ENCODE data around the gene S100A9.
A peak's percentile ranks its signal among the peaks of the same experiment; 100 is the strongest.
"Not testable (repeated sequence)": the region's sequence is repeated elsewhere in the genome, so short reads cannot be mapped to it uniquely, and the experiment has no call there.

The S100A9 gene

DNA sequence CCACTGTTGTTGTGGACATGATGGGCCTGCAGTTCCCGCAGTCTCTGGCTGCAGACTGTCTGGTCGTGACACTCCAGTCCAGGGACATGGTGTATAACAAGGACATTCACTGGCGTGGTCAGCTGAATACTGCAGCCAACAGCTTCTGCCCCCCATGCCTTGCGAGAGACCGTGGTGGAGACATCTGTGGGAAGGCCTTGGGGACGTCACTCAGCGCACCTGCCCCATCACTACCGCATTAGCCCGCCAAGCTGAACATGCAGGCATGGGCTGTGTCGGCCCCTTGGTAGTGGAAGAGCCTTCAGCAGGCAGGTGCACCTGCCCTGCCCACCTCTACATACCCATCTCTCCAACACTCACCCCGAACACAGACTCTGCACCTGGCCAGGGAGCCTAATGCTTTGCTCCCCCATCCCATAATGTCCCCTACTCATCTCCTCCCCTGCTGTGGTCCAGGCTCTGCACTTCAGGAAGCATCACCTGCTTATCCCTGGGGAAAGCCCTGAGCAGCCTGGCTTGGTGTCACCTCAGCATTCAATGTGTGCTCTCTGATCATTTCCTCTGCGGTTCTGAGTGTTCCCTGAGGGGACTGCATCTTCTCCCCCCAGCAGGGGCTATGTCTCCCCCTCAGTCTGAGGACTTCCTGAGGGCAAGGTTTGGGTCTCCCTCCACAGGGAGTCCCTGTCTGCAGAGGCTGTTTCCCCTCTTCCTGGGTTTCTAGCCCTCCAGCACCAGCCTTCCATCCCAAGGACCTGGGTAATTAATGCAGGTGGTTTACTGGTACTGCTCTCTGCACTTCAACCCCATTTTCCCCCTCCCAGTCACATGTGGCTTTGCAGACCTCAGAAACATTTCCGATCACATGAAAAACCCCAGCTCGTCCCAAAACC is 12.2 kb upstream of the S100A9 start:
- DNase-seq, result no peak

DNA sequence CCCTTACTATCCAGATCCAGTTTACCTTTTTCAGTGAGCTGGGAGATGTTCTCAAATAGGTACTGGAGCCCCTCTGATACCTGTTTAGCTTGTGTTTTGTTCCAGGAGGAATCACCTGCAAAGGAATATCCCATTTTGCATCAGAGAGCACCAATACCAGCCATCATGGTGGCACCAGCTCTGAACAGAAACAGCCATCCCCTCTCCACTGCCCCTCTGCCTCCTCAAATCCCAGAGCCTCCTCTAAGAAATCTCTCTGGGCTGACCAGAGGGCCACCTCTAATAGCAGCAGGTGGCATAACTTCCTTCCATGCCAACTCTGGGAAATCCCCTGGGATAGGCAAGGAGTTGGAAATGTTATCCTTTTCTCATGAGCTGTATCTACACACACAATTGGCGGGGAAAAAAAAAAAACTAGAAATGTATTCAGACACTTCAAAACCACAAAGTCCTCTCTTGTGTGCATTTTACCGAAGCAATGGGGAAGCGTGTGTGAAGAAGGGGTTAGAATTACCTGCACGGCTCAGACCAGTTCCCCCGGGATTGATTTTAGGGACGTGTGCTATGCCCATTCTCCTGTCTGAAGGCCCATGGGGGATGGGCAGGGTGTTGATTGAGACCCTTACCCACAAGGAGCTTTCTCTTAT is 11.5 kb upstream of the S100A9 start:
- no peak for DNase-seq

DNA sequence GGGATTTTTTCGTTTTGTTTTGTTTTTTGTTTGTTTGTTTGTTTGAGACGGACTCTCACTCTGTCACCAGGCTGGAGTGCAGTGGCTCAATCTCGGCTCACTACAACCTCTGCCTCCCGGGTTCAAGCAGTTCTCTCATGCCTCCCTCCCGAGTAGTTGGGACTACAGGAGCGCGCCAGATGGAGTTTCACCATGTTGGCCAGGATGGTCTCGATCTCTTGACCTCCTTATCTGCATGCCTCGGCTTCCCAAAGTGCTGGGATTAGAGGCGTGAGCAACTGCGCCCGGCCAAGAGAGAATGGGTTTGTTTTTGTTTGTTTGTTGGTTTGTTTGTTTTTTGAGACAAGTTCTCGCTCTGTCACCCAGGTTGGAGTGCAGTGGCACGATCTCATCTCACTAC is 10.6 kb upstream of the S100A9 start:
- not testable (repeated sequence) for DNase-seq

DNA sequence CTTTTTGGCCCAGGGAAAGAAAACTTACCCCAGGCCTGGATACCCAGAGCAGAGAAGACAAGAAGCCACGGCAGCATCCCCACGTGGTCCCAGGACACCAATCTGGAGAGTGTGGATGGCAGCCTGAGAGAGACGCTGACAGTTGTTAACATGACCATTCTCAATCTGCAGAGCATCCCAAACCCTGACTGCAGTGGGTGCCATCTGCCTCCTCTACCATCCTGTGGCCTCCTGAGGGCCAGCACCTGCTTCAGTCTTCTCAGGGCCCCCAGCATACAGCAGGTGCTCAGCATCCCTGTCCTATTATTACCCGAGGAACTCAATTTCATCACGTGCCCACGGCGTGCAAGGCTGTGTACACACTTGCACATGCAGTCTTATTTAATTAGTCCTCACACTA is 9.8 kb upstream of the S100A9 start:
- no peak for DNase-seq

DNA sequence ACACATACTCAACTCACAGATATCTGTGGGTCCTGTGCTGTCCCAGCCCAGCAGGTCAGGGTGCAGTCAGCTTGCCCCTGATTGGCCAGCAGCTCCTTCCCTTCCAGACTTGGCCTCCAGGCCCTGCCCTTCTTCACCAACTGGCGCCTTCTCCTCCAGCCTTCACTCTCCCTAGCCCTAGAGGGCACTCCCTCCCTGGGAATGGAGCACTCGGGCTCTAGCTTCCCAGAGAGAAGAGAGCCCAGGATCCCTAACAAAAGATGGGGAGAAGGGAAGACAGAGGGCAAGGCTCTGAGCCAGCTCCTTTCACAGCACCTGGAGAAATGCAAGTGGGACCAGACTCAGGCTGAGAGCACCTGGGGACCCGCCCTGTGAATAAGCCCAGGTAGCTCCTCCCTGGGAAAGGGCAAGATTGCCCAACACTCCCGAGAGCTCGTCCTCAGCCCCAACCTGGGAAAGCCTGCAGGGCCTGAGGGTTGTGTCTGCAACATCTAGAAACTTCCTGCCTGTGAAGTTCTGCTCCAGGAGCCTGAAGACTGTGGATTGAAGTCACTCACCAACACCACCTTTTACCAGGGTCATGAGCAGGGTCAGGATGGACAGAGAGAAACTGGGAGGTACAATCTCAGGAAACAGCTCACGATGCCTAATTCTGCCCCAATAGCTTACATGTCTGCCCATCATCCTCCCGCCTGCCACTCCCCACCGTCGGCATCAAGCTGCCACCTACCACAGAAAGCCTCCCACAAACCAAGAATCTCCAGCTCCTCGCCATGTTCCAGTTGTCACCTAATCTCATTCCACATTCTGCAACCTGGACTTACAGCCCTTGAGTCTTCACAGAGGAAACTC is 8.9 kb upstream of the S100A9 start, which contains the start of gene PGLYRP4:
TSS of gene PGLYRP4 (minus strand) at position 331 of the 852 bp plus-strand sequence. CDS start 909 bp downstream, outside the sequence.
- no peak for DNase-seq

DNA sequence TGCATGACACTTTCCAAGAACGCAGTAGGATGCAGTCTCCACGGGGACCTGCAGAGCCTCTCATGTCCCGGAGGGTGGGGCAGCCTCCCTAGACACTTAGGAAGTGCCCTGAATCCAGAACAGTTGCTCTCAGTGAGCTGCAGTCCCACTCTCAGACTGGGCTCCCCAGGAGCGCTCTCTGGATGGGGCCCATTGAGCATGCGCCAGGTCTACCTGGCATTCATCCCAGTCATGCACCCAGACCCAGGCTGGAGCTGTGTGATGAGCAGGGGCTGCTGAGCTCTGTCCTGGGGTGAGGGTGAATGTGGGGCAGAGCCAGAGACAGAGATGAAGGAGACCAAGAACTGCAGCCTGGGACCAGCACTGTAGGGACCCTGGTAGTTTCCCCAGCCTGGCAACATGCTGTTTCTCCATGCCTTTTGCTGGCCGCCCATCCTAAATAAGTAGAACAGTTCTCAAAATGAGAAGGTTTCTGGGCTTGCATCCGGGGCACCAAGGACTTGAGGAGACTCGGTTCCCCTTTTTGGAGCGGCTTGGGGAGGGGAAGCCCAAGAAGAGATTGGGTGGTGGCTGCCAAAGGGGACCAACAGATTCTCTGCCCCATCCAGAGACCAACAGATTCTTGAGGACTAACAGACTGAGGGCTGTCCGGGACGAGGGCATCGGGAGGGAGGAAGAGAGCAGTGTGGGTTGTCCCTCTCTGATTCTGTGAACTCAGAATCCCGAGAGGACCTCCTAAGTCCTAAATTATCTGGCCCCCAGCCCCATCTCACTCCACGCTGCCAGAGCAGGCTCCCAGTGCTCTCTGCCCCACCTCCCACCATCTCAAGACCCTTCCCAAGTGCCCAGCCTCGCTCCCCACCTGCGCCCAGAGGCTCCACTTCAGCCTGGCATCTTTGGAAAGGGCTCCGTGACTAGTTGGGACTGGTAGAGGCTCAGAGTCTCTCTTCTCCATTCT is 8.0 kb upstream of the S100A9 start:
- no peak for DNase-seq

DNA sequence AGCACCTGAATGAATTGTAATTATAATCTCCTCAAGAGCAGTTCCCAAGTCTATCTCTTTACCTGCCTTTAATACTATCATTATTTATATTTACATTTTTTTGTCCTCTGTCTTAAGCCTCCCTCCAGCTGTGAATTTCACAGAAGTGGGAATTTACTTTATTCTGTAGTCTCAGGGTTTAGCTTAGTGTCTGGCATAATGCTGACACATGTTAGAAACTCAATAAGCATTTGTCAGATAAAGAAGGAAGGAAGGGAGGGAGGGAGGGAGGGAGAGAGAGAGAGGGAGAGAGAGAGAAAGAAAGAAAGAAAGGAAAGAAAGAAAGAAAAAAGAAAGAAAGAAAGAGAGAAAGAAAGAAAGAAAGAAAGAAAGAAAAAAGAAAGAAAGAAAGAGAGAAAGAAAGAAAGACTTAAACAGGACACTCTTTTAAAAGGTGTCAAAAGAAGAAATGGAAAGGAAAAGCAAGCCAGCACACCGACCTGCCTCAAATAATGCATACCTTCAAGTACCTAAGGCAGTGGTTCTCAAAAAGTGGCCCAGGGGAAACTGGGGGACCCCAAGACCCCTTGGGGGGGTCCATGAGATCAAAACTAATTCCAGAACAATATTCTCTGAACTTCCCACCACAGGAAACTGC is 7.2 kb upstream of the S100A9 start:
- DNase-seq, result no peak

DNA sequence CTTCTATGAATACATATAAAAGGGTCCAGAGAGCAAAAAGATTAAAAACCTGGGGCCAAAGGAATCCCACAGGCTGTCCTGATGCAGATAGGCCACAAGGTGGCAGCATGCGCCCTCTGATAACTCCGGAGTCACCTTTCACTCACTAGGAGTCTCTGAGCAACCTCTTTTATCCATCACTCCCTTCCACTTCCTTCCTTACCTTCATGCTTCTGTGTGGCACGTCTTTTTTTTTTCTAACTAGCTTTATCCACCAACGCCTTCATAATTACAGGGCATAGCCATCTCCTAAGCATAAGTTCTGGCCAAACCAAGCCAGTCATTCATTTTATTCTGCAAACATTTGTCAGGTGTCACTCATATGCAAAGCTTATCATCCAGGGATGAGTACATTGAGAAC is 5.1 kb upstream of the S100A9 start:
- peak; percentile 78 for DNase-seq

DNA sequence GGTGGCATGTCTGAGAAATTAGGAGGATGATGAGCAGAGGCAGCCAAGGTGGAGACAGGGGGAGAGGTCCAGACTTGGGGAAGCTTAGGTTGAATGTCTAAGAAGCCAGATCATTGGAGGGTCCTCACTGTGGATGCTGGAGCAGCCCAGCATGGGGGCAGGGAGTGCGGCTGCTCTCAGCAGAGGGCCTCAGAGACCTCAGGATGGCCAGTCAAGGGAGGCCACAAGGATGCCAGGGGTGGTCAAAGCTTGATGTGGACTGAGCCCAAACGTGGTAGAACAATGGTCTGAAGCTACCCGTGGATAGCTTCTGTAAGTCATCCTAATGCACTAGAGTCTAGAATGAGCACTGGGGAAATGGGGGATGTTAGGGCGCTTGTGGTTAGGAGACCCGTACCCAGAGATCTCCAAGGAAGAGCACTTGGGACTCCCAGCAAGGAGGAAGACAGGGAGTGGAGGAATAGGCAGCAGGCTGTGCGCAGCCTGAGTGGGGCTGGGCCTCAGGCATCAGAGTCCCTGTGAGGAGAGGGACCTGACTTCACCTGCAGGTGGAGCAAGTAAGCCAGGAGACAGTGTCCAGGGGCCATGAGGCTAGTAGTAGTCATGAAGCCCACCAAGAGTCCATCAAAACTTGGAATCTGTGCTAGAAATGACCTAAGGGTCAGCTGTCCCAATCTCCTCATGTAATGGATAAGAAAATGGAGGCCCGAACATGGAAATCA is 4.3 kb upstream of the S100A9 start:
- DNase-seq, result no peak

DNA sequence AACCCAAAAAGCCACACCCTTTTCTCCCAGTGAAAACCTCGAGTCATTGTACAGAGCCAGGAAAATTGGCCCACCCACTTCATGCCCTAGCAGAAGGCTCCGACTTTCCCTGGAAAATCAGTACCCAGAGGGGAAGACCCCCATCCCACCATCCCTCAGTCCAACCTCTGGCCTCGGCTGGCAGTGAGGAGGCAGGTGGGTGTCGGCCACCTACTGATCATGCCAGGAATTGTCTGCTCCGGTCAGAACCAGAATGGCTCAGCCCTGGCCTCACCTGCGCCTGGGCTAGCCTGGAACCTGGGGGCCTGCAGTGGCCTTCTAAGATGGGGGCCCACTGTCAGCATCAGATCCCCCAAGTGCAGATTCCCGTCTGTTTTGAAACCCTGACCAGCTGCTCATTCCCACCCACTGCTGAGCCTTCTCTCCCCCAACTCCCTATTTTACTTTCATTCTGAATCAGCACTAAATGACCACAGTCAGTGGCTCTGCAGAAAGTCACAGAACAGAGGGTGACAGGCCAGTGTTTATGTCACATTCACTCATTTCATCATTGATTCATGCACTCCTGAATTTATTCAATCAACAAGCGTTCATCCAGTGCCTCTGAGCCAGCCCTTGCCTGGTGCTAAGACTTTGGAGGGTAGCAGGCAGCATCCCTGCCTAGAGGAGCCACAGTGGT is 3.0 kb upstream of the S100A9 start:
- no peak for DNase-seq

DNA sequence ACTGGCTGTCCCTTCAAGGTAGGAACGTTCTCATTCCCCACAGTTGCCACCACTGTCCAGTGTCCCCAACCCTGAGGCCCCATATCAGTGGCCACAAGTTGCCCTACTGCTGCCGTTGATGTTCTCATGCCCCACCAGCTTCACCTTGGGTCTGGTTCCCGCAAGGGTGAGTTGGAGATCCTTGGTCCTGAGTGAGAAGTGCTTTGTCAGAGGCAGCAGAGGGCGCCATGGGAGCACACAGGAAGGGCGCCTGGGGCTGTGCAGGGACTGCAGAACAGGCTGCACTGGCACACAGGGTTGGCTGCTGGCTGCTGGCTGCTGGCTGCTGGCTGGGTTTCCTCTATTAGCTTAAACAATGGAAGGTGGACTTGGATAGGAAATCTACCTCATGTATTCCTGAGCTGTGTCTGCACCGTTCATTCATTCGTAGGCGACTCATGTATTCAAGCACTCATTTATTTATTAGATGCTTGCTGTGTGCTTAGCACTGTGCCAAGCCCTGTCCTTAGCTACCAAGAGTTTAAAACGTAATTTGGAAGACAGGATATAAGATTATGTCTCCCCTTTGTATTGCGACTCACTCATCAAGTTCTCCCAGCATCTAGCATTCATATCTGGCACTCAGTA is 2.1 kb upstream of the S100A9 start:
- DNase-seq, result no peak

DNA sequence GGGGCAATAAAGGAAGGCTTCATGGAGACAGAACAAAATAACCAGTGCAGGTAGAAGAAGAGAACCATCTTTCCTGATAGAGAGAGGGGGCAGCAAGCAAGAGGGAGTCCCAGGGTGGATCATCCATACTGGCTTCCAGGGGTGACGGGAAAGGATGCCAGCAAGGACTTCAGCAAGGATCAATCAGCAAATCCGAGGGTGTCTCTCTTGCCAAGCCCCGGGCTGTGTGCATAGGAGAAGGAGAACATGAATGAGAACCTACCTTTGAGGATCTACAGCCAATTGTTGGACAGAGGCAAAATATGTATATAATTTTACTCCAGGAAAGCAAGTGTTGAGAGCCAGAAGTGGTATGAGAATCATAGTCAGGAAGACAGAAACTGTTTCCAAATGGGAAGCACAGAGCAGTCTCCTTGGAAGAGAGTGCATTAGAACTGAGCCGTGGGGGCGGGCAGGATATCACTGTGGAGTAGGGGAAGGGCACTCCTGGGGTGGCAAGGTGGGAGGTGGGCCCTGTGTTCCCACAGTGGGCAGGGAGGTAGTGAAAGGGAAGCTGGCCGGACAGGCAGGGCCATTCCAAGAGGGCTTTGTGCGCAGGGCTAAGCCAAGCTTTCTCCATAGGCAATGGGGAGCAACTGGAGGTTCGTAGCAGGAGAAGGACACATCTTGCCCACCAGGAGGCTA is 1.1 kb upstream of the S100A9 start:
- DNase-seq, result no peak

DNA sequence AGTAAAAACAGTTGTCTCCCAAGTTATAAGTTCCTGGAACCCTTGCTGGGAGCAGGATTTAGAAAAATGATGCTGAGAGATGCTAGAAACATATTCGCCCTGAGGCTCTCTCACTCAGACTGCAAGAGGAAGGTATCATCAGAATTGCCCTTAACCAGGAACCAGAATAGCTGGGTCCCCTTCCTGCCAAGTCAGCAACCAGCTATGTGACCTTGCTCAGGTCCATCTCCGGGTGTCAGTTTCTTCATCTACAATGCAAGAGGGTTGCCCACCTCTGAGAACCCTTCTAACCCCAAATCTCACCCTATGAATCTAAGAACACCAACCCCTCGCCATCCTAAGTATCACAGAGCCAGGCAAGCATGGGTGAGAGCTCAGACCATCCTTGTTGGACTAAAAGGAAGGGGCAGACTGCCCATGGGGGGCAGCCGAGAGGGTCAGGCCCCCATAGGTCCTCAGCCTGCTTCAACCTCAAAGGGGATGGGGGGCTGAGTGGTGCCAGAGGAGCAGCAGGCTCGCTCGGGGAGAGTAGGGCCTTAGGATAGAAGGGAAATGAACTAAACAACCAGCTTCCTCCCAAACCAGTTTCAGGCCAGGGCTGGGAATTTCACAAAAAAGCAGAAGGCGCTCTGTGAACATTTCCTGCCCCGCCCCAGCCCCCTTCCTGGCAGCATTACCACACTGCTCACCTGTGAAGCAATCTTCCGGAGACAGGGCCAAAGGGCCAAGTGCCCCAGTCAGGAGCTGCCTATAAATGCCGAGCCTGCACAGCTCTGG is 390 bp upstream of the S100A9 start:
- DNase-seq, result peak; percentile 68

DNA sequence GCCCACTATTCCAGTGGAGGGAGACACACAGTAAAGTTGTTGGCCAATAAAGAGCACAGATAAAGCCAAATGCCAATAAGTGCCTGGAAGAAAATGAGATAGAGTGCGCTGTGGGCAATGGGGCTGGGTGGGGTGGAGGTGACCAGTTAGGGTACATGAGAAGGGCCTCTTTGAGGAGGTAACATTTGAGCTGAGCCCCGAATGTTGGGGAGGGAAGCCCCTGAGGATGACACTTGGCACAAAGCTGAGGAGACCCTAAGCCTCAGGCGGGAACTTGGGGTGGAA is 979 bp downstream of the S100A9 start:
- DNase-seq, result no peak

DNA sequence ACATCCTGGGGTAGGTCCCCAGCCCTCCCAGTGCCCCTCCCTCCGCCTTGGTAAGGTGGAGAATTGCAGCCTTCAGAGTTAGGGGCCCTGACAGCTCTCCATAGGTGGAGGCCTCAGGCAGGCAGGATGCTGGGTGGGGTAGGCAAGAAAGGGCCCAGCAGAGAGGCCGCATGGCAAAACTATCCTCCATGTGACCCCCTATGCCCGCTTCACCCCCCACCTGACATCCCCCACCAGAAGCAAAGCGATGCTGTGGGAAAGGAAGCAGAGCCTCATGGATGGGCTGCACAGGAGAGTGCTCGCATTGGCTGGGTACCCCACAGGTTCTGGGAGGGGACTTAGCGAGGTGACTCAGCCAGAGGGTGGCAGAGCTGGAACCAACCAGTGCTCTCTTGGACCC is 1.6 kb downstream of the S100A9 start:
- no peak for DNase-seq

DNA sequence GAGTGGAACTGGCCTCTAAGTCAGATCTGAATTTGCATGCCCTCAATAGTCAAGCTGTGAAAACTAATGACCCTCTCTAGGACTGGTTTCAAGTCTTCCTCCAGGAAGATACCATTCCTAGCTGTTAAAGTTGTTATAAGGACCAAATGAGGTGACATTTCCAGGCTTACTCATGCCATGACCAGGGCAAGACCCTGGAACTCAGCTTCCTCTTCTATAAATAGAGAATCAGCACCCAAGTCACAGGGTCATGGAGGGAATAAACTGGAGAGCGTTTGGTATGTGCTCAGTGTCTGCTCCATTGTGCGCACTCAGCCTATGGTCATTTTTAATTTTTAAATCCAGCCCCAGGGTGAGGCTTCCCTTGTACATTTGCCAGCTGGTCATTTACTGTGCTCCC is 2.5 kb downstream of the S100A9 start:
- DNase-seq, result no peak

DNA sequence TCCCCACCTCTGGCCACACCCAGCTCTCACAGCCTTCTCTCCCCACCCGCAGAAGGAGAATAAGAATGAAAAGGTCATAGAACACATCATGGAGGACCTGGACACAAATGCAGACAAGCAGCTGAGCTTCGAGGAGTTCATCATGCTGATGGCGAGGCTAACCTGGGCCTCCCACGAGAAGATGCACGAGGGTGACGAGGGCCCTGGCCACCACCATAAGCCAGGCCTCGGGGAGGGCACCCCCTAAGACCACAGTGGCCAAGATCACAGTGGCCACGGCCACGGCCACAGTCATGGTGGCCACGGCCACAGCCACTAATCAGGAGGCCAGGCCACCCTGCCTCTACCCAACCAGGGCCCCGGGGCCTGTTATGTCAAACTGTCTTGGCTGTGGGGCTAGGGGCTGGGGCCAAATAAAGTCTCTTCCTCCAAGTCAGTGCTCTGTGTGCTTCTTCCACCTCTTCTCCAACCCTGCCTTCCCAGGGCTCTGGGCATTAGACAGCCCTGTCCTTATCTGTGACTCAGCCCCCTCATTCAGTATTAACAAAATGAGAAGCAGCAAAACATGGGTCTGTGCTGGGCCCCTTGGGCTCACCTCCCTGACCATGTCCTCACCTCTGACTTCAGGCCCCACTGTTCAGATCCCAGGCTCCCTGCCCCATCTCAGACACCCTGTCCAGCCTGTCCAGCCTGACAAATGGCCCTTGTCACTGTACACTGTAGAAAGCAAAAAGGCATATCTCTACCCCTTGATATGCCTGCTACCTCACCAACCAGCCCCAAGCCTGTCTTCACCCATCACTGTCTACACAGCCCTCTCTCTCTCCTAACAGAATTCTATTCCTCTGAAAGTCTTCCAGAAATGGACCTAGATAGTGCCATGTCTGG is 3.2 kb downstream of the S100A9 start:
- DNase-seq, result no peak

Measured in femur (tissue), 1 donor.